Osteoblast (primary cell): Measurements from ENCODE around the gene PYCARD. TPM values are rescaled to one million over a fixed set of nuclear protein-coding genes. Genes with fewer than 3 reads are reported as not detected.

Experiments
- DNase-seq: peaks from one replicate; pipeline ENCODE4 v3.0.0; 2011; ENCODE audit warnings: low spot score, mixed read lengths; ENCODE audit not compliant: insufficient read length; ENCODE audit errors: missing footprints
- H2AFZ ChIP-seq: 2 replicates; pipeline ENCODE4 v1.6.0; 2011; ENCODE audit warnings: mild to moderate bottlenecking, low read length
- H3K27ac ChIP-seq: 2 replicates; pipeline ENCODE4 v1.5.1; 2011; ENCODE audit warnings: mild to moderate bottlenecking, low read depth, low read length, moderate library complexity
- H3K27me3 ChIP-seq: 2 replicates; pipeline ENCODE4 v1.6.0; 2012; ENCODE audit warnings: mild to moderate bottlenecking, control low read depth, inconsistent platforms, low read length, moderate library complexity; ENCODE audit not compliant: insufficient read depth
- H3K36me3 ChIP-seq: 2 replicates; pipeline ENCODE4 v1.5.1; 2011; ENCODE audit warnings: mild to moderate bottlenecking, low read length, control low read depth, moderate library complexity; ENCODE audit not compliant: insufficient read depth
- H3K4me1 ChIP-seq: 2 replicates; pipeline ENCODE4 v1.5.1; 2011; ENCODE audit warnings: mild to moderate bottlenecking, low read length, control low read depth, moderate library complexity; ENCODE audit not compliant: insufficient read depth
- H3K4me2 ChIP-seq: 2 replicates; pipeline ENCODE4 v1.6.0; 2011; ENCODE audit warnings: mild to moderate bottlenecking, low read length; ENCODE audit not compliant: insufficient read depth
- H3K4me3 ChIP-seq: fragments of 200-600 bp; sonication (generic); 3 replicates; pipeline ENCODE4 v1.5.1; 2012; ENCODE audit warnings: mild to moderate bottlenecking, low read length, inconsistent platforms; ENCODE audit not compliant: insufficient read depth
- H3K79me2 ChIP-seq: 2 replicates; pipeline ENCODE4 v1.6.0; 2012; ENCODE audit warnings: mild to moderate bottlenecking, low read length, control low read depth, inconsistent platforms; ENCODE audit not compliant: insufficient read depth
- H3K9me3 ChIP-seq: 2 replicates; pipeline ENCODE4 v1.5.1; 2011; ENCODE audit warnings: low read depth, low read length, control low read depth
- H4K20me1 ChIP-seq: 2 replicates; pipeline ENCODE4 v1.6.0; 2012; ENCODE audit warnings: mild to moderate bottlenecking, low read length, control low read depth; ENCODE audit not compliant: insufficient read depth
- CTCF ChIP-seq: IDR thresholded peaks from 2 replicates; pipeline ENCODE4 v1.5.1; 2011; ENCODE audit warnings: mild to moderate bottlenecking, low read depth, low read length, moderate library complexity; ENCODE audit errors: extremely low read depth
- total RNA-seq: library from RNA; depleted of rRNA; stranded (reverse); fragments of >200 nt; gene quantifications from 2 replicates; pipeline ENCODE4 v1.2.3, GENCODE V29; 2012

Gene PYCARD
- total RNA-seq, 1 donor, result 61.5 TPM

- TF ChIP-seq CTCF, result no peak
- Histone ChIP-seq H3K79me2 (no peaks in the 10 kb centered on the region), H2AFZ (peak overlapping the region; percentile 56), H4K20me1 (no peaks in the 10 kb centered on the region), H3K4me3 (peak overlapping the region; percentile 60), H3K27ac (no peak overlapping the region), H3K27me3 (peaks cover 48% of the 10 kb centered on the region), H3K4me1 (peaks cover 3% of the 10 kb centered on the region), H3K36me3 (no peaks in the 10 kb centered on the region), H3K9me3 (no peaks in the 10 kb centered on the region), H3K4me2 (peak overlapping the region; percentile 61)
- DNase-seq, result peak; percentile 98
Observed at GRCh38 chr16:31215287-31216162, 13.0 kb upstream of the PYCARD start.

GRCh38 chr16:31214708-31215286 is 12.2 kb upstream of the PYCARD start:
- no peak for TF ChIP-seq CTCF
- Histone ChIP-seq H3K4me3 (peak overlapping the region; percentile 60), H3K9me3 (no peaks in the 10 kb centered on the region), H4K20me1 (no peaks in the 10 kb centered on the region), H3K79me2 (no peaks in the 10 kb centered on the region), H3K4me1 (peaks cover 3% of the 10 kb centered on the region), H2AFZ (no peak overlapping the region), H3K27ac (no peak overlapping the region), H3K4me2 (peak overlapping the region; percentile 61), H3K36me3 (no peaks in the 10 kb centered on the region), H3K27me3 (peaks cover 51% of the 10 kb centered on the region)
- DNase-seq, result peak; percentile 82

- H4K20me1 ChIP-seq, result no peaks in the 10 kb centered on the region
- no peak within 1 kb of the TSS for H3K27ac ChIP-seq
- no peak within 1 kb of the TSS for H2AFZ ChIP-seq
- H3K36me3 ChIP-seq, result no peaks in the 10 kb centered on the region
- no peaks in the 10 kb centered on the region for H3K9me3 ChIP-seq
- H3K4me3 ChIP-seq, result peak within 1 kb of the TSS; percentile 60
- peaks cover 51% of the 10 kb centered on the region for H3K27me3 ChIP-seq
- peak; percentile 91 for DNase-seq
- H3K4me2 ChIP-seq, result peak within 1 kb of the TSS; percentile 61
- no peak for TF ChIP-seq CTCF
- H3K79me2 ChIP-seq, result no peaks in the 10 kb centered on the region
- H3K4me1 ChIP-seq, result peaks cover 3% of the 10 kb centered on the region
Observed at GRCh38 chr16:31213877-31214707, 11.5 kb upstream of the PYCARD start, which contains the start of gene TRIM72. Gene TRIM72 (plus strand): TSS chr16:31214119. CDS start chr16:31214739, 620 bp downstream.
